ENCODE measurements around the gene PBRM1.

GRCh38 chr3:52715714-52716305 is 30.1 kb upstream of the PBRM1 start:
- TF ChIP-seq POLR2AphosphoS5 (IDR thresholded peaks at IDR 0.05; ENCODE audit: low read depth): no peak
- TF ChIP-seq EZH2phosphoT487 (IDR thresholded peaks at IDR 0.05; ENCODE audit: unreplicated experiment): no peak
- TF ChIP-seq CTCF (conservative IDR thresholded peaks at IDR 0.05; ENCODE audit: low read depth in 2 of 2): no peak
- TF ChIP-seq REST (IDR thresholded peaks at IDR 0.05; ENCODE audit: unreplicated experiment): no peak
- TF ChIP-seq JUNB (IDR thresholded peaks at IDR 0.05; ENCODE audit: unreplicated experiment): no peak
- no peak for TF ChIP-seq EZH2 (IDR thresholded peaks at IDR 0.05; ENCODE audit: low read depth, unreplicated experiment)

Measured in GM23338 (cell line).